H1 (cell line): ENCODE measurements around the gene NEK11. TPM values are rescaled to one million over a fixed set of nuclear protein-coding genes. Genes with fewer than 3 reads are reported as not detected.
"Not testable (repeated sequence)": the region's sequence is repeated elsewhere in the genome, so short reads cannot be mapped to it uniquely, and the experiment has no call there.

Source experiments
- CTCF ChIA-PET: fragments of 300-600 bp; sonication (Branson Sonifier 250); formaldehyde crosslinking; loops from one replicate; lab custom pipeline; 2021; ENCODE audit not compliant: partially characterized antibody; lab: Charles Lee
- POLR2A ChIA-PET: fragments of 300-600 bp; sonication (Branson Sonifier 250); formaldehyde crosslinking; loops from one replicate; lab custom pipeline; 2021; ENCODE audit warnings: inconsistent platforms; ENCODE audit not compliant: partially characterized antibody; lab: Charles Lee
- DNase-seq, 2 experiments: peaks; one replicate each; pipeline versions ENCODE4 v3.0.0 to v3.0.0-alpha.2; 2010 to 2022; ENCODE audit warnings: low spot score in 2 of 2, low read depth in 1 of 2, mixed read lengths in 1 of 2
- FAIRE-seq: peaks from 2 replicates; lab custom pipeline; 2011; peaks lifted over from hg19 to GRCh38; lab: Jason Lieb, UNC
- H2AFZ ChIP-seq: 2 replicates; pipeline ENCODE4 v1.8.1; 2012; ENCODE audit warnings: low read length, inconsistent platforms
- H2AK5ac ChIP-seq: 2 replicates; pipeline ENCODE4 v1.6.1; 2013; ENCODE audit warnings: low read depth, low read length
- H2BK120ac ChIP-seq: replicated peaks from 2 replicates; pipeline ENCODE3; 2013; ENCODE audit warnings: low read depth, low read length, inconsistent platforms
- H2BK12ac ChIP-seq: 2 replicates; pipeline ENCODE4 v1.6.1; 2013; ENCODE audit warnings: low read depth, low read length
- H2BK15ac ChIP-seq: 2 replicates; pipeline ENCODE4 v1.6.1; 2013; ENCODE audit warnings: low read length
- H2BK20ac ChIP-seq: 2 replicates; pipeline ENCODE4 v1.6.1; 2013; ENCODE audit warnings: low read length
- H2BK5ac ChIP-seq: 2 replicates; pipeline ENCODE4 v1.6.1; 2013; ENCODE audit warnings: low read depth, low read length
- H3K14ac ChIP-seq: 2 replicates; pipeline ENCODE4 v1.6.1; 2013; ENCODE audit warnings: inconsistent platforms; ENCODE audit not compliant: insufficient read length
- H3K18ac ChIP-seq: 2 replicates; pipeline ENCODE4 v1.6.1; 2013; ENCODE audit warnings: low read length; ENCODE audit errors: extremely low read depth
- H3K23ac ChIP-seq: 2 replicates; pipeline ENCODE4 v1.6.1; 2013; ENCODE audit warnings: inconsistent platforms; ENCODE audit not compliant: insufficient read length
- H3K23me2 ChIP-seq: 2 replicates; pipeline ENCODE4 v1.6.1; 2013; ENCODE audit warnings: low read depth, low read length
- H3K27ac ChIP-seq: 2 replicates; pipeline ENCODE4 v1.6.1; 2011; ENCODE audit warnings: low read depth, low read length, inconsistent platforms
- H3K27me3 ChIP-seq, 4 experiments: replicated peaks in 1 of 4; 1 replicate in 1 of 4; 2 replicates in 3 of 4; pipeline versions ENCODE4 v1.6.1 to v1.8.1; 2011 to 2013; ENCODE audit warnings: low read length in 3 of 4, mild to moderate bottlenecking in 3 of 4, inconsistent platforms in 2 of 4, mixed read lengths in 2 of 4, moderate library complexity in 1 of 4; ENCODE audit not compliant: control insufficient read depth in 3 of 4, insufficient read depth in 3 of 4; ENCODE audit errors: extremely low read depth in 1 of 4
- H3K36me3 ChIP-seq, 4 experiments: 2 replicates each; pipeline versions ENCODE4 v1.6.1 to v1.8.1; 2011 to 2013; ENCODE audit warnings: mild to moderate bottlenecking in 4 of 4, low read length in 3 of 4, moderate library complexity in 2 of 4, control low read depth in 1 of 4, inconsistent platforms in 1 of 4; ENCODE audit not compliant: insufficient read depth in 4 of 4, control insufficient read depth in 2 of 4
- H3K4ac ChIP-seq: replicated peaks from 2 replicates; pipeline ENCODE3; 2013; ENCODE audit warnings: low read length, low read depth, mixed read lengths, inconsistent platforms; ENCODE audit not compliant: insufficient read length
- H3K4me1 ChIP-seq, 4 experiments: replicated peaks in 1 of 4; 1 replicate in 1 of 4; 2 replicates in 3 of 4; pipeline versions ENCODE4 v1.6.1 to v1.8.1; 2011 to 2013; ENCODE audit warnings: low read length in 3 of 4, inconsistent platforms in 2 of 4, mixed read lengths in 1 of 4; ENCODE audit not compliant: insufficient read depth in 4 of 4, control insufficient read depth in 3 of 4
- H3K4me2 ChIP-seq, 2 experiments: 2 replicates each; pipeline versions ENCODE4 v1.6.1 to v1.8.1; 2011 to 2013; ENCODE audit warnings: low read depth in 2 of 2, low read length in 2 of 2, control low read depth in 1 of 2, inconsistent platforms in 1 of 2, mild to moderate bottlenecking in 1 of 2; ENCODE audit not compliant: insufficient read depth in 1 of 2
- H3K4me3 ChIP-seq, 4 experiments: fragments of 200-600, 300-600 bp in 1 of 4; sonication (generic), shearing (Covaris generic), sonication (Bioruptor Twin) in 1 of 4; 2 replicates each; pipeline versions ENCODE4 v1.5.1 to v1.8.1; 2011 to 2016; ENCODE audit warnings: low read length in 4 of 4, low read depth in 3 of 4, control low read depth in 2 of 4, inconsistent platforms in 2 of 4, mild to moderate bottlenecking in 2 of 4, mixed read lengths in 1 of 4, moderate library complexity in 1 of 4; ENCODE audit not compliant: insufficient read depth in 2 of 4; ENCODE audit errors: extremely low read depth in 1 of 4
- H3K56ac ChIP-seq: replicated peaks from 2 replicates; pipeline ENCODE3; 2013; ENCODE audit warnings: low read depth, mild to moderate bottlenecking, mixed read lengths, low read length, inconsistent platforms; ENCODE audit not compliant: insufficient read length
- H3K79me1 ChIP-seq: 2 replicates; pipeline ENCODE4 v1.6.1; 2013; ENCODE audit warnings: low read depth, low read length, control low read depth
- H3K79me2 ChIP-seq, 2 experiments: 2 replicates each; pipeline versions ENCODE4 v1.6.1 to v1.8.1; 2012 to 2013; ENCODE audit warnings: low read length in 2 of 2, mild to moderate bottlenecking in 2 of 2, inconsistent platforms in 1 of 2; ENCODE audit not compliant: insufficient read depth in 2 of 2, control insufficient read depth in 1 of 2
- H3K9ac ChIP-seq, 4 experiments: replicated peaks in 1 of 4; 1 replicate in 1 of 4; 2 replicates in 3 of 4; pipeline versions ENCODE4 v1.6.1 to v1.8.1; 2011 to 2013; ENCODE audit warnings: low read depth in 3 of 4, low read length in 3 of 4, control low read depth in 2 of 4, mild to moderate bottlenecking in 2 of 4, moderate library complexity in 2 of 4, inconsistent platforms in 1 of 4; ENCODE audit errors: extremely low read depth in 1 of 4
- H3K9me3 ChIP-seq, 2 experiments: 2 replicates each; pipeline versions ENCODE4 v1.6.1 to v1.8.1; 2012 to 2013; ENCODE audit warnings: mild to moderate bottlenecking in 2 of 2, moderate library complexity in 2 of 2, control low read depth in 1 of 2, inconsistent platforms in 1 of 2, low read depth in 1 of 2, low read length in 1 of 2, mixed read lengths in 1 of 2; ENCODE audit not compliant: insufficient read depth in 2 of 2
- H4K20me1 ChIP-seq, 2 experiments: replicated peaks in 1 of 2; 2 replicates each; pipeline versions ENCODE3 to v1.8.1; 2011 to 2013; ENCODE audit warnings: inconsistent platforms in 2 of 2, low read length in 2 of 2, mild to moderate bottlenecking in 1 of 2; ENCODE audit not compliant: insufficient read depth in 2 of 2, control insufficient read depth in 1 of 2
- H4K5ac ChIP-seq: 2 replicates; pipeline ENCODE4 v1.6.1; 2013; ENCODE audit warnings: low read length, low read depth, mixed read lengths, inconsistent platforms; ENCODE audit not compliant: insufficient read length
- H4K8ac ChIP-seq: 2 replicates; pipeline ENCODE4 v1.8.0; 2013; ENCODE audit warnings: mild to moderate bottlenecking, moderate library complexity, low read length, inconsistent platforms; ENCODE audit not compliant: insufficient read depth; ENCODE audit errors: extremely low read depth
- H4K91ac ChIP-seq: replicated peaks from 2 replicates; pipeline ENCODE3; 2013; ENCODE audit warnings: low read length, mixed read lengths, inconsistent platforms; ENCODE audit not compliant: insufficient read length
- WGBS, 2 experiments: shearing (Covaris generic) in 1 of 2; methylation state at CpG; one replicate each; pipeline versions ENCODE4 v1.1.6 to v1.1.7; 2013 to 2015; ENCODE audit warnings: low lambda C conversion rate in 2 of 2, mixed read lengths in 2 of 2, inconsistent platforms in 1 of 2, low coverage in 1 of 2, missing lambda C conversion rate in 1 of 2; ENCODE audit not compliant: insufficient replicate concordance in 2 of 2, insufficient coverage in 1 of 2, insufficient read length in 1 of 2; ENCODE audit errors: extremely low coverage in 1 of 2, missing lambda C conversion rate in 1 of 2; 5-methylcytosine and 5-hydroxymethylcytosine counted together
- polyA plus RNA-seq, 7 experiments: library from polyadenylated mRNA; depleted of rRNA in 3 of 7; stranded (reverse) in 5 of 7; unstranded in 2 of 7; fragments of >200 nt in 5 of 7; fragments of 200-250 nt in 2 of 7; gene quantifications; 1 replicate in 5 of 7; 2 replicates in 1 of 7; 4 replicates in 1 of 7; pipeline versions ENCODE4 v1.2.1 to v1.2.3, GENCODE V29; 2011 to 2013; ENCODE audit warnings: missing spikeins in 2 of 7, mixed read lengths in 2 of 7
- total RNA-seq: library from RNA; stranded (reverse); fragmentation: NEBNext Ultra II Directional; extraction: Animal tissue kit (Norgen Biotek cat#: 25700); gene quantifications from 2 replicates; pipeline ENCODE4 v1.2.1, GENCODE V29; 2021

Gene NEK11
- total and polyA plus RNA-seq, 2 of the 8 experiments (the other 6 are each of a cell fraction or from before 2014, with no cell fraction given), result 0.60 TPM; not detected in 1

GRCh38 chr3:131361066-131361463 lies 334.4 kb downstream of the NEK11 start:
- ChIA-PET POLR2A (interaction anchor here (0.6 to 4.4 kb wide), 6 partner anchors 8 to 144 kb away, joined by 3 to 41 read pairs (median 4); partner anchors contain the start of gene NUDT16), CTCF (interaction anchor here (1.1 kb wide), 1 partner anchor 328 kb away, joined by 3 read pairs; no protein-coding TSS in a partner anchor)
- H3K23ac ChIP-seq, H3K9me3 ChIP-seq, H3K56ac ChIP-seq, H4K20me1 ChIP-seq, H3K79me1 ChIP-seq, H2AK5ac ChIP-seq, H3K36me3 ChIP-seq, H2BK15ac ChIP-seq, H4K8ac ChIP-seq, H2BK120ac ChIP-seq, H2BK20ac ChIP-seq, H2BK12ac ChIP-seq, FAIRE-seq, H3K18ac ChIP-seq, H3K27me3 ChIP-seq, H3K4me1 ChIP-seq, H3K4ac ChIP-seq, H2BK5ac ChIP-seq, H3K14ac ChIP-seq, H4K5ac ChIP-seq, H4K91ac ChIP-seq, DNase-seq, H3K23me2 ChIP-seq: not testable (repeated sequence)
- Histone ChIP-seq H3K79me2 (peaks cover 4 to 19% of the 10 kb centered on the region in 2 experiments), H3K4me2 (peak overlapping the region; percentile 71 to 72), H3K9ac (peak overlapping the region in 3 of 4 experiments; percentile 29 to 58 (median 42); a peak in 4 of 7 replicates), H3K4me3 (peak overlapping the region; percentile 38 to 71 (median 54); a peak in 7 of 8 replicates), H2AFZ (peak overlapping the region; percentile 87; the same call in 1 of the 2 replicates), H3K27ac (0 out of 2 replicates have a peak overlapping the region, but pooled peaks have one; percentile 73)
- 72% methylated on average over 7 of the region's 7 CpGs; no CpG with 5 or more reads in 1 of the 2 experiments for WGBS, 2 experiments
